GM21390 (cell line): Measurements from ENCODE around the gene CABP4.
"Not testable (repeated sequence)": the region's sequence is repeated elsewhere in the genome, so short reads cannot be mapped to it uniquely, and the experiment has no call there.

ENCODE experiments used
- ATAC-seq: cut with Tn5 transposase; IDR thresholded peaks from one replicate; pipeline ENCODE4 v1.9.1; 2021; ENCODE audit not compliant: unreplicated experiment

The CABP4 gene

GRCh38 chr11:67452141-67452952 is 2.8 kb upstream of the CABP4 start, which contains the start of gene GPR152:
TSS of gene GPR152 (minus strand) at chr11:67452729. CDS start at chr11:67452724, 5 bp downstream.
- ATAC-seq: no peak

- ATAC-seq: no peak
Observed at GRCh38 chr11:67453816-67454732, 1.1 kb upstream of the CABP4 start.

DNA sequence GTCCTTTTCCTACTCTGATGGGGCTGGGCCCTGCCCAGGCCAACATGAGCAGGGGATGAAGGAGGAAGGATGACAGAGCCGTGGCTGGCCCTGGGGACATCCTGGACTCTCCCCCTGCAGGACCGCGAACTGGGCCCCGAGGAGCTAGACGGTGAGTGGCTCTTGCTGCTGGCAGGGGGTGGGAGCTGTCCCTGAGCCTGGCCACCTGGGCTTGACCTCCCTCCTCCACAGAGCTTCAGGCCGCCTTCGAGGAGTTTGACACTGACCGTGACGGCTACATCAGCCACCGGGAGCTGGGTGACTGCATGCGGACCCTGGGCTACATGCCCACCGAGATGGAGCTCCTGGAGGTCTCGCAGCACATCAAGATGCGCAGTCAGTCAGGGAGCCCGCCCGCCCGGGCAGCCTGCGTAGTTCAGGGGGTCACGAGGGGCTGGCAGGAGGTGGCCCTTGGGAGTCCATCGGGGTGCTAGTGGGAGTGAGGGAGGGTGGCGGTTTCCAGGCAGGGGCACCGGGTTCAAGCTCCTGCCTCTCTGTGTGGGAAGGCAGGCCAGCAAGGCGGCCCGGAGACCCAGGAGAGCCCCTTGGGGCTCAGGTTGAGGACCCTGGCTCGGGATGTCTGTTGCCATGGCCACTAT is 1.0 kb downstream of the CABP4 start:
- ATAC-seq: no peak

- no peak for ATAC-seq
Observed at GRCh38 chr11:67457453-67457852, 2.3 kb downstream of the CABP4 start.

GRCh38 chr11:67458266-67458665 is 3.1 kb downstream of the CABP4 start:
- no peak for ATAC-seq

- ATAC-seq: no peak
Observed at GRCh38 chr11:67463186-67463585, 8.0 kb downstream of the CABP4 start.

DNA sequence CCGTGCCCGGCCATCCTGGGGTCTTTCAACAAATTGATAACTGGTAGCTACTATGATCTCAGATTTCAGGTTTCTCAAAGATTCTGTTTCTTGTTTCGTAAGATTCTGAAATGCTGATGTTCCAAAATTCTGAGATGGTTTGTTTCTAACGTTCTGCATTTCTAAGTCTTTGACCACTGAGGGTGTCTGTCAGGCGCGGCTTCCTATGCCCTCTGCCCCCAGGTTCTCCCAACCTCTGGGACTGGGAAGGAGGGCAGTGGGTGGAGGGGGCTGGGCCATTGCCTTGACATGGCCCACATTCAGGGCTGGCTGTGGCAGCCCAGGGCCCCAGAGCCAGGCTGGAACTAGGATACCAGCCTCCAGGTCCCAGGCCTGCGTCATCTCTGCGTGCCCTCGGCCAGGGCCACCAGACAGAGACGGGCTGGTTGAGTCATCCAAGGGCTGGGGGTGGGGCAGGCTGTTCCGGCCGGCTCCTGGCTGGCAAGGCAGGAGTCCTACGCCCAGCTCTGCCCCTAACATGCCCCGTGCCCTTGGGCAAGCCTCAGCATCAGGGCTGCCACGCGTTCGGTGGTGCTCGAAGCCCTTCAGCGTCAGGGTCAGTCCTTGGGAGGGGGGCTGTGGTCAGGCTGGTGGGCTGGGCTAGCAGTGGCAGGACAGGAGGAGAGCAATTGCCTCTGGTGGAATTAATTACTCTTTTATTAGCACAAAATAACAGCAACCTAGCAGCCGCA is 8.7 kb downstream of the CABP4 start:
- no peak for ATAC-seq

GRCh38 chr11:67464411-67465188 is 9.4 kb downstream of the CABP4 start:
- no peak for ATAC-seq

- no peak for ATAC-seq
Observed at GRCh38 chr11:67465189-67465510, 10.0 kb downstream of the CABP4 start.

GRCh38 chr11:67465530-67465929 is 10.4 kb downstream of the CABP4 start:
- ATAC-seq: not testable (repeated sequence)

GRCh38 chr11:67466367-67466766 is 11.2 kb downstream of the CABP4 start:
- no peak for ATAC-seq

DNA sequence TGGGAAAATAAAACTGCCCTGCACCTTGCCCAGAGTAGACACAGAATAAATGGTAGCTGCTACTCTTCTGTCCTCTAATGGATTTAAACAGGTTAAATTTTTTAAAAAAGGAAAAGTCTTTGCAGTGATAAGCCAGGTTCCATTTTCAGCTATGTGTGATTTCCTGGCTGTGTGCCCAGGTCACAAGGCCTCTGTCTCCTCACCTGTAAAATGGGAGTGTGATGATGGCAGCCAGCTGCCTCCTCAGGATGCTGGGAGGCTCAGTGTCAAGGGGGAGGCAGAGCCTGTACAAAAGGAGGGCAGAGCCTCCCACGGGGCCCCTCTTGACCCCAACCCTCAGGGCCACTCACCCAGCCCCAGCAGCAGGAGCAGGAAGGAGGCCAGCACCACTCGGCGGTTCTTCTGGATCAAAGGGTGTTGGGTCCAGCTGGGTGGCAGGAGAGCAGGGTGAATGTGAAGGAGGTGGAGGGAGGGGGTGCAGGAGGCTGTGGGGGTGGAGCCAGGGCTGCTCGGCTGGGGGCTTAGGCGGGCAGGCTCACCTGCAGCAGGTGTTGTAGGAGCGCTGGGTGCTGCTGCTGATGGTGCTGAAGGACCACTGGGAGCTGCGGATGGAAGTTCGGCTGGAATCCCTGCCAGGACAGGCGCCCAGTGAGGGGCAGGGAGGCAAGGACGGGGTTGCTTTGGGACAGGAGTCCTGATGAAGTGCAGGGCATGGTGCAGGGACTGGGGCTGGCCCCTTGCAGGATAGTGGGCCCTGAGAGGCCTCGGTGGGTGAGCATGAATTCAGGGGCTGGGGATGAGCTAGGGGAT is 12.0 kb downstream of the CABP4 start:
- no peak for ATAC-seq

DNA sequence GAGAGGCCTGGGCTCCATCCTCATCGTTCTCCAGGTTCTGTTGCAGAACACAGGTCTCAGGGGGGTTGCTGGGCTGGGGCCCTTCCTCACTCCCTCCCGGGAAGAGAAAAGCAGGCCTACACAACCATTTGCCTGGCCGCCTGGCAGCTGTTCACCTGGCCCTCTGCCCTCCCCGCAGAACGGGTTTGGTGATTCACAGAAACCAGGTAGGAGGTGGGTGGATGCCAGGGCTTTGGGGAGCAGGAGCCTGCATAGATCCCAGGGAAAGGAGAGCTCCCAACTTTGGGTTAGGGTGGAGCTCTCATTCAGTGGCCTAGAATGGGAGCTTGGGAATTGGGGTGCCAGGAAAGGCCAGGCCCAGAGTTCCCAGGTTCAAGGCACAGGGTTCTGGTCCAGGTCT is 12.9 kb downstream of the CABP4 start:
- no peak for ATAC-seq

- no peak for ATAC-seq
Observed at GRCh38 chr11:67468456-67468758, 13.3 kb downstream of the CABP4 start.

DNA sequence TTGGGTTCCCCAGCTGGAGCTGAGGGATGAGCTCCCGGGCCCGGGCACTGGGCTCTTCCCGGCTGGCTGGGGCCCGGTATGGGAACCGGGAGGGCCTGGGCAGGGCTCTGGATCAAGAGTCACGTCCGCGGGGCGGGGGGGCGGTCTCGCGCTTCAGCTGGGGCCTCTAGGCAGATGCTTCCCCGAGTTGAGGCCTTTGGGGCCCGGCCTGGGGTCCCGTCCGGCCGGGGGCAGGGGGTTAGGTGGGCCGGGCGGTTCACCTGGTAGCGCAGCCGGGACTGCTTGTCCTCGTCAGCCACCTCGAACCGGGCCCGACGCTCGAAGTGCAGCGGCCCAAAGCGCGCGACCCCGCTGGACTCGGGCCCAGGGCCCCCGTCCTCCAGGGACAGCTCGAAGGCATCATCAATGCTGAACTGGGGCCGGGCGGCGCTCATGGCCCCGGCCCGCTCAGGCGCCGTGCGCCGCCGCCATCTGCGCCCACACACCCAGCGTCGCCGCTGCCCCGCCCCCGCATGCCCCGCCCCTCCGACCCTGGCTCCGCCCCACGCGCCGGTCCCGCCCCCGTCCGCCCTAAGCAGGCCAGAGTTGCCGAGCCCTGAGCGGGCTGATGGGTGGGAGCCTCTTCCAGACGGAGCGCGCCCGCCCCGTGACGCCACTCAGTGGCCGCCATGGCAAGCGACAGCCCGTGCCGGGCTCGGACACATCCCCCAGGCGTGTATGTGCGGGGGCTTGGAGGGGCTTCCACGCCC is 13.8 kb downstream of the CABP4 start, which contains the start of gene TMEM134:
Gene TMEM134 (minus strand): TSS at position 493 of the 749 bp plus-strand sequence. CDS start 59 bp downstream, at position 434.
- peak; percentile 64 for ATAC-seq

DNA sequence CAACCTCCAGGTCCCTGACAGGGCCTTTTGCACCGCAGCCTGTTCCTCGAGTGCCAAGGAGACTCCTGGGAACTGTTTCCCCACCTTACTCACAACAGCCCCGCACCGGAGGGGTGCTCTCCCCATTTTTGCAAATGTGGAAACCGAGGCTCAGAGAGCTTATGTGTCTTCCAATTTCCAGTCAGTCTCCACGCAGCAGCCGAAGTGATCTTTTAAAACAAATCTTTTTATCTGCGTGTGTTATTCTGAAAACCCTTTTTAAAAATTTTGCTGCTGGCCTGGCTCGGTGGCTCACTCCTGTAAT is 14.3 kb downstream of the CABP4 start:
- no peak for ATAC-seq

- no peak for ATAC-seq
Observed at GRCh38 chr11:67470337-67471002, 15.3 kb downstream of the CABP4 start.

GRCh38 chr11:67472882-67473281 is 17.7 kb downstream of the CABP4 start:
- no peak for ATAC-seq
